Ovary (tissue), 9 donors: Measurements from ENCODE around the gene KDM6A. TPM values are rescaled to one million over a fixed set of nuclear protein-coding genes. Genes with fewer than 3 reads are reported as not detected.
"Not testable (repeated sequence)": the region's sequence is repeated elsewhere in the genome, so short reads cannot be mapped to it uniquely, and the experiment has no call there.

Experiments used
- DNase-seq, 5 donors: peaks; one replicate each; pipeline ENCODE4 v3.0.0-alpha.2; 2019 to 2020
- H3K27ac ChIP-seq, 2 donors: fragments of 200-600 bp; one replicate each; pipeline versions ENCODE4 v1.5.1 to v1.8.0; 2019 to 2022
- H3K27me3 ChIP-seq: fragments of 200-600 bp; one replicate; pipeline ENCODE4 v1.8.0; 2022
- H3K36me3 ChIP-seq: fragments of 200-600 bp; sonication (generic); one replicate; pipeline ENCODE4 v1.5.1; 2019
- H3K4me1 ChIP-seq: one replicate; pipeline ENCODE4 v1.8.1; 2013; ENCODE audit warnings: mild to moderate bottlenecking, moderate library complexity; ENCODE audit not compliant: insufficient read depth
- H3K4me3 ChIP-seq: fragments of 200-600 bp; sonication (generic); one replicate; pipeline ENCODE4 v1.5.1; 2017
- H3K9me3 ChIP-seq, 2 donors: fragments of 200-600 bp in 1 of 2; sonication (generic) in 1 of 2; one replicate each; pipeline versions ENCODE4 v1.5.1 to v1.8.1; 2013 to 2019; ENCODE audit warnings: mild to moderate bottlenecking in 1 of 2, moderate library complexity in 1 of 2
- EP300 ChIP-seq: sonication (generic); formaldehyde crosslinking; IDR thresholded peaks from one replicate; pipeline ENCODE4 v1.6.1; 2017; ENCODE audit warnings: antibody characterized with exemption
- POLR2A ChIP-seq: fragments of 450-650 bp; IDR thresholded peaks from one replicate; pipeline ENCODE4 v1.6.1; 2017; ENCODE audit warnings: antibody characterized with exemption, mild to moderate bottlenecking, moderate library complexity
- WGBS, 3 donors: extraction: QIAGEN DNeasy Blood & Tissue Kit in 1 of 3; methylation state at CpG; one replicate each; pipeline versions ENCODE4 v1.1.5 to v1.1.7; 2013 to 2017; 5-methylcytosine and 5-hydroxymethylcytosine counted together
- intact Hi-C, 4 donors: fragments of 100-400 bp; cut with DNase I; formaldehyde crosslinking; loops; one replicate each; pipeline versions ENCODE4 v1.11.0 to v1.15.1; 2022 to 2023
- polyA plus RNA-seq, 2 donors: library from polyadenylated mRNA; stranded (reverse); fragments of 200-250 nt in 1 of 2; fragments of 350-450 nt in 1 of 2; fragmentation: Illumina TruSeq in 1 of 2; extraction: RNeasy Lipid Tissue Mini Kit (QIAGEN cat#74804) in 1 of 2; gene quantifications; one replicate each; pipeline ENCODE4 v1.2.3, GENCODE V29; 2013 to 2014
- total RNA-seq, 7 donors: library from RNA; depleted of rRNA in 2 of 7; stranded (reverse); fragments of >200 nt in 2 of 7; fragmentation: NEBNext Ultra II Directional in 3 of 7; extraction: Animal tissue kit (Norgen Biotek cat#: 25700) in 3 of 7; gene quantifications; one replicate each; pipeline versions ENCODE4 v1.1.0 to v1.2.4, GENCODE V29; 2016 to 2023
- TF ChIP-seq, protein P1 (sequence below), 3 donors: fragments of 450-650 bp in 2 of 3; fragments of 200-600 bp in 1 of 3; IDR thresholded peaks; one replicate each; pipeline versions ENCODE4 v1.5.1 to v1.8.0; 2016 to 2022; ENCODE audit warnings: antibody characterized with exemption in 3 of 3, mild to moderate bottlenecking in 1 of 3
- donor health status: DM: no; HTN: no; CAD: no; lungs with moderate emphysema.
- donor health status: DM: no; HTN: no; CAD: no.
- donor health status: Bipolar disorder and iron deficiency.
- donor health status: DM: yes; HTN: yes; CAD: no.
- donor health status: DM: no; HTN: no; CAD: no.
- donor health status: DM: yes; HTN: yes; CAD: no.

The KDM6A gene
- total and polyA plus RNA-seq, 9 donors: 19.8 to 56.2 (median 42.1) TPM

DNA sequence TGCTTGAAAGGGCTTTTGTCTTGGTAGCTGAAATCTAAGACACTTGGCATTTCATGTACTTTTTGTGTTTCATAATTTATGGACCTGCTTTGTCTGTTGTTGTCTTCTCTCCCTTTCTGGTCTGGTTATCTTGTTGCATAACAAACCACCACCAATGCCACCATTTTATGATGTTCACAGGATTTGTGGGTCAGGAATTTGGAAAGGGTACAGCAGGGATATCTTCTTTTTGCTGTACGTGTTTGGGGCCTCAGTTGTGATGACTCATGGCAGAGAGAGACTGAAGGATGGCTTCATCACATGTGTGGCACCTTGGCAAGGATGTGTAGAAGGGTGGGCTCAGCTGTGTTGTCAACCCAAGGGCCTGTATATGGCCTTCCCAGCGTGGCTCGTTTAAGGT lies 35.2 kb downstream of the KDM6A start:
- DNase-seq: no peak
- intact Hi-C loops: no loop called here
- Histone ChIP-seq H3K4me3 (no peak overlapping the region), H3K27ac (no peak overlapping the region), H3K36me3 (no peaks in the 10 kb centered on the region), H3K4me1 (peaks cover 8% of the 10 kb centered on the region), H3K9me3 (no peaks in the 10 kb centered on the region), H3K27me3 (no peaks in the 10 kb centered on the region)
- WGBS, 3 donors: 68 to 79% (median 72%) methylated on average over 3 of the region's 3 CpGs
- TF ChIP-seq, protein P1, sequence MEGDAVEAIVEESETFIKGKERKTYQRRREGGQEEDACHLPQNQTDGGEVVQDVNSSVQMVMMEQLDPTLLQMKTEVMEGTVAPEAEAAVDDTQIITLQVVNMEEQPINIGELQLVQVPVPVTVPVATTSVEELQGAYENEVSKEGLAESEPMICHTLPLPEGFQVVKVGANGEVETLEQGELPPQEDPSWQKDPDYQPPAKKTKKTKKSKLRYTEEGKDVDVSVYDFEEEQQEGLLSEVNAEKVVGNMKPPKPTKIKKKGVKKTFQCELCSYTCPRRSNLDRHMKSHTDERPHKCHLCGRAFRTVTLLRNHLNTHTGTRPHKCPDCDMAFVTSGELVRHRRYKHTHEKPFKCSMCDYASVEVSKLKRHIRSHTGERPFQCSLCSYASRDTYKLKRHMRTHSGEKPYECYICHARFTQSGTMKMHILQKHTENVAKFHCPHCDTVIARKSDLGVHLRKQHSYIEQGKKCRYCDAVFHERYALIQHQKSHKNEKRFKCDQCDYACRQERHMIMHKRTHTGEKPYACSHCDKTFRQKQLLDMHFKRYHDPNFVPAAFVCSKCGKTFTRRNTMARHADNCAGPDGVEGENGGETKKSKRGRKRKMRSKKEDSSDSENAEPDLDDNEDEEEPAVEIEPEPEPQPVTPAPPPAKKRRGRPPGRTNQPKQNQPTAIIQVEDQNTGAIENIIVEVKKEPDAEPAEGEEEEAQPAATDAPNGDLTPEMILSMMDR (IDR thresholded peaks at IDR 0.05): no peak
- TF ChIP-seq EP300 (no peak), POLR2A (no peak)

DNA sequence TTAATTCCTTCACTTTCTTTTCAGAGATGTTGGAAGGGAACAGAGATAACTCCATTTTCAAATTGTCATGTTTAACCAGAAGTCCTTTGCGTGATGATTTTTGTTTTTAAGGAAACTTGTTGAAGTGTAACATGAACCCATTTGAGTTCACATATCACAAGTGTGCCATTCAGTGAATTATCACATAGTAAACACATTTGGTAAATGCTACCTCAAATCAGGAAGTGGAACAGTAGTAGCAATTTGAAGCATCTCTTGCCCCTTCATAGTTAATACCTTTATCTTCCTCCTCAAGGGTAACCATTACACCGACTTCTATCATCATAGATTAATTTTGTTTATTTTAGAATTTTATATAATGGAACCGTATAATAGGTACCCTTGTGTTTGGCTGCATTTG lies 35.8 kb downstream of the KDM6A start:
- Histone ChIP-seq H3K4me3 (no peak overlapping the region), H3K9me3 (no peaks in the 10 kb centered on the region), H3K27me3 (no peaks in the 10 kb centered on the region), H3K36me3 (no peaks in the 10 kb centered on the region), H3K4me1 (peaks cover 10% of the 10 kb centered on the region), H3K27ac (no peak overlapping the region)
- DNase-seq: no peak
- 82 to 87% (median 84%) methylated on average over 3 of the region's 3 CpGs for WGBS, 3 donors
- intact Hi-C loops: no loop called here
- TF ChIP-seq, protein P1 (IDR thresholded peaks at IDR 0.05): no peak
- TF ChIP-seq POLR2A: no peak
- no peak for TF ChIP-seq EP300

DNA sequence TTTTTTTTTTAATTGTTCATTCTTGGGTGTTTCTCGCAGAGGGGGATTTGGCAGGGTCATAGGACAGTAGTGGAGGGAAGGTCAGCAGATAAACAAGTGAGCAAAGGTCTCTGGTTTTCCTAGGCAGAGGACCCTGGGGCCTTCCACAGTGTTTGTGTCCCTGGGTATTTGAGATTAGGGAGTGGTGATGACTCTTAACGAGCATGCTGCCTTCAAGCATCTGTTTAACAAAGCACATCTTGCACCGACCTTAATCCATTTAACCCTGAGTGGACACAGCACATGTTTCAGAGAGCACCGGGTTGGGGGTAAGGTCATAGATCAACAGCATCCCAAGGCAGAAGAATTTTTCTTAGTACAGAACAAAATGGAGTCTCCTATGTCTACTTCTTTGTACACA lies 37.5 kb downstream of the KDM6A start:
- H3K27ac ChIP-seq, H3K4me3 ChIP-seq, H3K9me3 ChIP-seq, H3K4me1 ChIP-seq, intact Hi-C loops, DNase-seq, H3K36me3 ChIP-seq, H3K27me3 ChIP-seq: not testable (repeated sequence)
- 82 to 83% (median 82%) methylated on average over 4 of the region's 4 CpGs for WGBS, 3 donors

- H3K27ac ChIP-seq, H3K27me3 ChIP-seq, DNase-seq, H3K9me3 ChIP-seq, H3K36me3 ChIP-seq, intact Hi-C loops, H3K4me3 ChIP-seq: not testable (repeated sequence)
- H3K4me1 ChIP-seq: peaks cover 11% of the 10 kb centered on the region
- WGBS, 3 donors: 97 to 98% (median 97%) methylated on average over 24 to 45 of the region's 45 CpGs
These were observed 38.1 kb downstream of the KDM6A start for GRCh38 chrX:44911074-44911600.

DNA sequence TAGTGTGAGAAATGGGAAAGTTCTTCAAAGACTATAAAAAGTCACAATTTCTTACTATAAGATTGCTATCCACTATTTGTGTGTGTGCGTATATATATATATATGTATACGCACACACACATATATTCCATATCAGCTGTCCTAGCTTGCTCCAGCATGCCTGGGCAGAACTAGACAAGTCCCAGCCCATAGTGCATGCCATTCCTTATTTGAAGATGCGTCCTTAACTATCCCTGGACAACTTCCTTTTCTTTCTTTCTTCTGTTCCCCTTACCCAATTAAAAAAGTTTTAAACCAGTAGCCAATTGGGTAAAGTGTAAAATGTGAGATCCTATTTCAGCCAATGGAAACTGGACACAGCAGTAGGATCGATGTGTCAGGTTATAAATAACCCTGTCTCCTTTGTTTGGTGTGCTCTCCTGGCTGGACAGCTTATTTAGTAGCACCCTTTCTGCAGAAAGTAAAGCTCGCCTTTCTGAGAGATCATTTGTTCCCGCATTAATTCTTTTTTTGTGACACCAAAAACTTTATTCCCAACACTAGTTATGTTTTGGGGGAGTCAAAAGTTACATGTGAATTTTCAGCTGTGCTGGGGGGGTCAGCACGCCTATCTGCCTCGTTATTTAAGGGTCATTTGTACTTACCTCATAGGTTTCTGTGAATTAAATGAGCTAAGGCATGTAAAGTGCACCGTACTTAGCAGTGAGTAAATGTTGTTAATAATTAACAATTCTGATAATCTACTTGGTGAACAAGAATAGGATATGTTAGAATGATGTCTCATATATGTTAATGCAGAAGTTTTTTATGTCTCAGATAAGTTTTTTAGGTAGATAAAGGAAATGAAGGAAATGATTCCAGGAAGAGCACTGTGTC lies 40.9 kb downstream of the KDM6A start:
- TF ChIP-seq POLR2A (no peak), EP300 (no peak)
- TF ChIP-seq, protein P1 (IDR thresholded peaks at IDR 0.05): no peak
- Histone ChIP-seq H3K4me1 (peaks cover 6% of the 10 kb centered on the region), H3K9me3 (no peaks in the 10 kb centered on the region), H3K27me3 (no peaks in the 10 kb centered on the region), H3K27ac (no peak overlapping the region), H3K36me3 (no peaks in the 10 kb centered on the region), H3K4me3 (no peak overlapping the region)
- WGBS, 3 donors: 89 to 94% (median 94%) methylated on average over 9 of the region's 9 CpGs
- DNase-seq: no peak
- intact Hi-C loops: no loop called here
